Calu3 (cell line): ENCODE results near the gene ZCCHC17. TPM values are rescaled to one million over a fixed set of nuclear protein-coding genes. Genes with fewer than 3 reads are reported as not detected.
A peak's percentile ranks its signal among the peaks of the same experiment; 100 is the strongest.

Experiments used
- BruUV-seq: library from RNA; stranded (reverse); fragments of 400-500 nt; replicated peaks from 2 replicates; lab custom pipeline; 2021; lab: Mats Ljungman, UMichigan
- CTCF ChIA-PET: fragments of 300-600 bp; sonication (Branson Sonifier 250); formaldehyde crosslinking; loops from one replicate; lab custom pipeline; 2022; ENCODE audit warnings: antibody characterized with exemption; lab: Charles Lee
- DNase-seq: peaks from one replicate; pipeline ENCODE4 v3.0.0; 2022
- H3K27ac Mint-ChIP-seq: one replicate; pipeline ENCODE4 v1.8.0; 2022; ENCODE audit warnings: mixed read lengths; ENCODE audit not compliant: unreplicated experiment
- H3K27me3 Mint-ChIP-seq: one replicate; pipeline ENCODE4 v1.8.0; 2022; ENCODE audit warnings: mixed read lengths; ENCODE audit not compliant: unreplicated experiment
- H3K36me3 Mint-ChIP-seq: one replicate; pipeline ENCODE4 v1.8.0; 2022; ENCODE audit warnings: mild to moderate bottlenecking, moderate library complexity, mixed read lengths; ENCODE audit not compliant: insufficient read depth, unreplicated experiment
- H3K4me1 Mint-ChIP-seq: one replicate; pipeline ENCODE4 v1.8.0; 2022; ENCODE audit warnings: mild to moderate bottlenecking, low read depth, mixed read lengths; ENCODE audit not compliant: unreplicated experiment
- H3K4me3 Mint-ChIP-seq: one replicate; pipeline ENCODE4 v1.8.0; 2022; ENCODE audit warnings: mild to moderate bottlenecking, low read depth, moderate library complexity, mixed read lengths; ENCODE audit not compliant: unreplicated experiment
- H3K9me3 Mint-ChIP-seq: one replicate; pipeline ENCODE4 v1.8.0; 2022; ENCODE audit warnings: low read depth, mixed read lengths; ENCODE audit not compliant: unreplicated experiment
- intact Hi-C: fragments of 100-400 bp; cut with micrococcal nuclease; formaldehyde crosslinking; loops from one replicate; pipeline ENCODE4 v1.10.0; 2022; ENCODE audit not compliant: unreplicated experiment
- total RNA-seq: library from RNA; stranded (reverse); gene quantifications from 2 replicates; pipeline ENCODE4 v1.2.3, GENCODE V29; 2022
- TF ChIP-seq, protein P1 (sequence below): fragments of 200-600 bp; IDR thresholded peaks from one replicate; pipeline ENCODE4 v1.8.0; 2022; ENCODE audit warnings: antibody characterized with exemption; ENCODE audit not compliant: unreplicated experiment

ZCCHC17 gene
- total RNA-seq, 1 experiment from 2014 or later: 28.5 TPM

DNA sequence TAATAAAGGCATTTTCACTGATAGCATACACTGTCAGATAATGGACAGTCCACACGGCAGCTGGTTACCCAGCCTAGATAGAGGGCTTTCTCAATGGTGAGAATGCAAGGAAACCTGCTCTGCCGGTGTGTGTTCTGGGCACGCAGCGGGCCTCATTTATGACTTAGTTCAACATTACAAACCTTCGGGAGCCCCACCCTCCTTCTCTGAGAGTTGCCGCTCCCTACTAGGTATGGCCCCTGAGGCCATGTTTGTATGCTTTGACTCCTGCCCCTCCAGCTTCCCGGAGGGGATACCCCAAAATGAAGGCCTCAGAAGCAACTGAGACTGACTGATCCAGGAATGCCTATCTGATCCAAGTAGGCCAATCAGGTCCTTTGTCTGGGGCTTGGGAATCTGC lies 93.2 kb downstream of the ZCCHC17 start:
- Mint-ChIP-seq H3K4me1 (peaks cover 14% of the 10 kb centered on the region), H3K36me3 (no peaks in the 10 kb centered on the region), H3K27ac (no peak overlapping the region), H3K9me3 (no peaks in the 10 kb centered on the region), H3K4me3 (no peak overlapping the region), H3K27me3 (no peaks in the 10 kb centered on the region)
- CTCF ChIA-PET: interaction anchor here (1.5 kb wide), 1 partner anchor 16 kb away, joined by 7 read pairs; no protein-coding TSS in a partner anchor
- intact Hi-C loops: no loop called here
- peak; percentile 66 for DNase-seq
- no TSS peak for BruUV-seq
- TF ChIP-seq, protein P1, sequence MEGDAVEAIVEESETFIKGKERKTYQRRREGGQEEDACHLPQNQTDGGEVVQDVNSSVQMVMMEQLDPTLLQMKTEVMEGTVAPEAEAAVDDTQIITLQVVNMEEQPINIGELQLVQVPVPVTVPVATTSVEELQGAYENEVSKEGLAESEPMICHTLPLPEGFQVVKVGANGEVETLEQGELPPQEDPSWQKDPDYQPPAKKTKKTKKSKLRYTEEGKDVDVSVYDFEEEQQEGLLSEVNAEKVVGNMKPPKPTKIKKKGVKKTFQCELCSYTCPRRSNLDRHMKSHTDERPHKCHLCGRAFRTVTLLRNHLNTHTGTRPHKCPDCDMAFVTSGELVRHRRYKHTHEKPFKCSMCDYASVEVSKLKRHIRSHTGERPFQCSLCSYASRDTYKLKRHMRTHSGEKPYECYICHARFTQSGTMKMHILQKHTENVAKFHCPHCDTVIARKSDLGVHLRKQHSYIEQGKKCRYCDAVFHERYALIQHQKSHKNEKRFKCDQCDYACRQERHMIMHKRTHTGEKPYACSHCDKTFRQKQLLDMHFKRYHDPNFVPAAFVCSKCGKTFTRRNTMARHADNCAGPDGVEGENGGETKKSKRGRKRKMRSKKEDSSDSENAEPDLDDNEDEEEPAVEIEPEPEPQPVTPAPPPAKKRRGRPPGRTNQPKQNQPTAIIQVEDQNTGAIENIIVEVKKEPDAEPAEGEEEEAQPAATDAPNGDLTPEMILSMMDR: no peak

DNA sequence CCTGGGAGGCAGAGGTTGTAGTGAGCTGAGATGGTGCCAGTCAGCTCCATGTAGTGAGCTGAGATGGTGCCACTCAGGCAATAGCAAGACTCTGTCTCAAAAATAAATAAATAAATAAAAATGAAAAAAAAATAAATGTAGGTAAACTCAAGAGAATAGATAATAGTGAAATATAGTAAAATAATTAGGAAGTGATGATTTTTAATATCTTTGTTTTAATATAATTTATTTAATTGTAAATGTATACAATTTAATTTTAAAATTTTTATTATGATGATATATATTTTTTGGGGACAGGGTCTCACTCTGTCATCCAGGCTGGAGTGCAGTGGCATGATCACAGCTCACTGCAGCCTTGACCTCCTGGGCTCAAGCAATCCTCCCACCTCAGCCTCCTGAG lies 96.6 kb downstream of the ZCCHC17 start:
- CTCF ChIA-PET: interaction anchor here (0.6 to 2.3 kb wide), 2 partner anchors 155 to 169 kb away, joined by 3 to 38 read pairs; no protein-coding TSS in a partner anchor
- H3K36me3 Mint-ChIP-seq: no peaks in the 10 kb centered on the region
- no peak overlapping the region for H3K27ac Mint-ChIP-seq
- H3K4me1 Mint-ChIP-seq: peaks cover 32% of the 10 kb centered on the region
- intact Hi-C loops: no loop called here
- H3K27me3 Mint-ChIP-seq: no peaks in the 10 kb centered on the region
- no TSS peak for BruUV-seq
- no peak overlapping the region for H3K4me3 Mint-ChIP-seq
- TF ChIP-seq, protein P1: no peak
- DNase-seq: no peak
- no peaks in the 10 kb centered on the region for H3K9me3 Mint-ChIP-seq

DNA sequence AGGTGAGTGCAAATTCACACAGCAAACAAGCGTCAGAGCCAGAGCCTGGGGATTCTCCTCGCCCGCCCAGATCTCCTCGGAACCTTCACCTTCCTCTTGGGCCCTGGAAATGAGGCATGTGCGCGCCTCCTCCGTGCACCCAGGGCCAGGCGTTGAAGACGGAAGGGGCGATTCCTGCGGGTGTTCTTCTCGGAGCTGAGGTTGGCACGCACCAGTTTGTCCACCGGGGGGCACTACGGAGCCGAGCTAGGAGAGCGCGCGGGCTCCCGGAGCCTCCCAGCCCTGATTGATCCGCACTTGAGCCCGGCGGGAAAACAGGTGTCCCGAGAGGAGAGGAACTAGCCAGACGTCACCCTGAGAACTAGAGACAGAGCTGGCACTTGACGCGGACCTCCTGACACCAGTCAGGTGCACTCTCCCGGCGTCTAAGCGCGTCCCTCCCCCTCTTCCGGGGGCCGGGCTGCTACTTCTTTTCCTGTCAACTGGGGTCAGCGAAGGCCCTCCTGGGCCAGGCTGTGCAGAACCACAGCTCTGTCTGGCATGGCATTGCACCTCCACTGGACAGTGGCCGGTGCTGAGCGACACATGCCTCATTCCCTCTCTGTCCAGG lies 97.9 kb downstream of the ZCCHC17 start:
- peaks cover 28% of the 10 kb centered on the region for H3K4me1 Mint-ChIP-seq
- intact Hi-C loops: loop anchor here (1.0 kb wide), 2 partner anchors 28 to 155 kb away; no protein-coding TSS in a partner anchor
- peak overlapping the region; percentile 61 for H3K4me3 Mint-ChIP-seq
- no peak overlapping the region for H3K27ac Mint-ChIP-seq
- CTCF ChIA-PET: interaction anchor here (0.6 to 2.3 kb wide), 13 partner anchors 10 to 418 kb away, joined by 3 to 38 read pairs (median 5); no protein-coding TSS in a partner anchor
- H3K27me3 Mint-ChIP-seq: no peaks in the 10 kb centered on the region
- no peaks in the 10 kb centered on the region for H3K36me3 Mint-ChIP-seq
- DNase-seq: peak; percentile 94
- H3K9me3 Mint-ChIP-seq: no peaks in the 10 kb centered on the region
- BruUV-seq: no TSS peak
- TF ChIP-seq, protein P1: peak; percentile 76

DNA sequence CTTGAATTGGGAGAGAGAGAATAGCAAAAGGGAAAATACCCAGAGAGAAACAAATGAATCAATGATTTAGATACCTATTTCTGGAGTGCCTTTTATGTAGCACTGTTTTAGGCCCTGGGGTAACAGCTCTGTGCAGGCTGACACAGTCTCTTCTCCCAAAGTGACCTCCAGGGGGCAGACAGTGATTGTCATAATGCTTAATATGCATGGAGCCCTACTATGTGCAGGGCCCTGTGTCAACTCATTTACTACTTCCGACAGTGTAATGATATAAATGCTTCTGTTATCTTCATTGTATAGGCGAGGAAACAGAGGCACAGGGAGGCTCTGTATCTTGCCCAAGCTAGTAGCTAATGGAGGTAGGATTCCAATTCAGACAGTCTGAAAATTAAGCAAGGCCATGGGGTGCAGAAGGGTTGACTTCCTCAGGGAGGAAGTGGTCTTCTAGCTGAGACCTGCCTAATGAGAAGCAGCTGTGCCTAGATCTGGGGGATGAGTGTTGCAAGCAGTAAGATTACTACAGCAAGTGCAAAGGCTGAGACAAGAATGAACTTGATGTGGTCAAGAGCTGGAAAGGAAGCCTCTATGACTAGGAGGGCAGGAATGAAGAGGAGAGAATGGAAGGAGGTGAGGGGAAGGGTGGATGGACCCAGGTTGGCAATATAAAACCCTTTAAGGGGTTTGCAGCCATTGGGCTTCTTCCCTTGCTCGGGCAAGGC lies 100.0 kb downstream of the ZCCHC17 start:
- BruUV-seq: no TSS peak
- peak; percentile 17 for DNase-seq
- CTCF ChIA-PET: interaction anchor here (1.0 to 2.0 kb wide), 3 partner anchors 25 to 229 kb away, joined by 4 to 6 read pairs (median 5); no protein-coding TSS in a partner anchor
- Mint-ChIP-seq H3K4me1 (peaks cover 25% of the 10 kb centered on the region), H3K27ac (no peak overlapping the region), H3K9me3 (no peaks in the 10 kb centered on the region), H3K36me3 (no peaks in the 10 kb centered on the region), H3K27me3 (no peaks in the 10 kb centered on the region), H3K4me3 (no peak overlapping the region)
- TF ChIP-seq, protein P1: peak; percentile 49
- intact Hi-C loops: no loop called here
